ENCODE results near the gene ALDH1L1. TPM values are rescaled to one million over a fixed set of nuclear protein-coding genes. Genes with fewer than 3 reads are reported as not detected.

ALDH1L1 gene
- total and polyA plus RNA-seq, 2 of the 13 experiments (the other 11 are each of a cell fraction or from before 2014, with no cell fraction given): 11.2 to 28.7 TPM

- TF ChIP-seq ZNF256 (CRISPR knock-in tag; conservative IDR thresholded peaks at IDR 0.05): no peak
- TF ChIP-seq ELF3 (CRISPR knock-in tag; IDR thresholded peaks at IDR 0.05): no peak
- TF ChIP-seq GTF2F1 (IDR thresholded peaks at IDR 0.05; ENCODE audit: low read length): no peak
- TF ChIP-seq ARNT (IDR thresholded peaks at IDR 0.05): no peak
- no peak for TF ChIP-seq MYNN (CRISPR knock-in tag; IDR thresholded peaks at IDR 0.05; ENCODE audit: low read depth)
- TF ChIP-seq, protein P1, sequence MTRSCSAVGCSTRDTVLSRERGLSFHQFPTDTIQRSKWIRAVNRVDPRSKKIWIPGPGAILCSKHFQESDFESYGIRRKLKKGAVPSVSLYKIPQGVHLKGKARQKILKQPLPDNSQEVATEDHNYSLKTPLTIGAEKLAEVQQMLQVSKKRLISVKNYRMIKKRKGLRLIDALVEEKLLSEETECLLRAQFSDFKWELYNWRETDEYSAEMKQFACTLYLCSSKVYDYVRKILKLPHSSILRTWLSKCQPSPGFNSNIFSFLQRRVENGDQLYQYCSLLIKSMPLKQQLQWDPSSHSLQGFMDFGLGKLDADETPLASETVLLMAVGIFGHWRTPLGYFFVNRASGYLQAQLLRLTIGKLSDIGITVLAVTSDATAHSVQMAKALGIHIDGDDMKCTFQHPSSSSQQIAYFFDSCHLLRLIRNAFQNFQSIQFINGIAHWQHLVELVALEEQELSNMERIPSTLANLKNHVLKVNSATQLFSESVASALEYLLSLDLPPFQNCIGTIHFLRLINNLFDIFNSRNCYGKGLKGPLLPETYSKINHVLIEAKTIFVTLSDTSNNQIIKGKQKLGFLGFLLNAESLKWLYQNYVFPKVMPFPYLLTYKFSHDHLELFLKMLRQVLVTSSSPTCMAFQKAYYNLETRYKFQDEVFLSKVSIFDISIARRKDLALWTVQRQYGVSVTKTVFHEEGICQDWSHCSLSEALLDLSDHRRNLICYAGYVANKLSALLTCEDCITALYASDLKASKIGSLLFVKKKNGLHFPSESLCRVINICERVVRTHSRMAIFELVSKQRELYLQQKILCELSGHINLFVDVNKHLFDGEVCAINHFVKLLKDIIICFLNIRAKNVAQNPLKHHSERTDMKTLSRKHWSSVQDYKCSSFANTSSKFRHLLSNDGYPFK (CRISPR knock-in tag; IDR thresholded peaks at IDR 0.05; ENCODE audit: borderline replicate concordance): no peak
- no peak; the same call in 1 of the 2 replicates for TF ChIP-seq PATZ1 (CRISPR knock-in tag; IDR thresholded peaks at IDR 0.05)
These were observed 96.9 kb downstream of the ALDH1L1 start (continued) for GRCh38 chr3:126083511-126083912.

DNA sequence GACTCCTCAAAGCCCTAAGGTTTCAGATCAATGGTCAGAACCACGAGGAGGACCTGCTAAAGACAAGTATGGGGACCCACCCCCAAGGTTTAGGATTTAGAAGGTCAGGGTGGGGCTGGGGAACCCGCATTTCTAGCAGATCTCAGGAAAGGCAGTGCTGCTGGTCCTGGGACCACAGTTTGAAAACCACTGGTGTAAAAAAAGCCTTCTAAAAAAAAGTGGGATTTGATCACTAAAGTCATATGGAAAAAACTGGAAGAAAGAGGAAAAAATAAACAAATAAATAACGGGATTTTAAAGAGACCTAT, 97.3 kb downstream of the ALDH1L1 start:
- CTCF ChIA-PET (ENCODE audit: low intra/inter-chr PET ratio, low total read pairs): no interaction called here
- Histone ChIP-seq H4K20me1 (ENCODE audit: insufficient read depth, low read length) (no peaks in the 10 kb centered on the region), H3K9ac (ENCODE audit: insufficient read depth, low read depth, low read length) (peak overlapping the region; percentile 78), H3K27me3 (ENCODE audit: control insufficient read depth in 1 of 2, insufficient read depth in 2 of 2, low read length in 2 of 2) (no peaks in the 10 kb centered on the region), H2AFZ (ENCODE audit: low read length) (no peak overlapping the region), H3K36me3 (replicated peaks in 1 of 2; ENCODE audit: control insufficient read depth in 1 of 2, insufficient read depth in 2 of 2, low read length in 2 of 2) (no peaks in the 10 kb centered on the region), H3K9me3 (ENCODE audit: low read length) (peaks cover 12% of the 10 kb centered on the region), H3K79me2 (ENCODE audit: insufficient read depth, low read length) (no peaks in the 10 kb centered on the region), H3K4me3 (replicated peaks in 1 of 3; ENCODE audit: insufficient read depth in 1 of 3, low read depth in 2 of 3, low read length in 3 of 3) (peak overlapping the region; percentile 79 to 94 (median 82)), H3K27ac (ENCODE audit: extremely low read length, insufficient read depth, low read length) (peak overlapping the region; percentile 76), H3K4me1 (ENCODE audit: insufficient read depth, low read length) (peaks cover 27% of the 10 kb centered on the region), H3K4me2 (ENCODE audit: low read depth, low read length) (peak overlapping the region; percentile 79)
- DNase-seq (ENCODE audit: low spot score) (no peak), ATAC-seq (no peak), FAIRE-seq (no peak)
- BruUV-seq (replicated peaks): no TSS peak
- intact Hi-C loops (cut with micrococcal nuclease; ENCODE audit: unreplicated experiment): loop anchor here (5.0 kb wide), 2 partner anchors 91 to 111 kb away; no protein-coding TSS in a partner anchor
- TF ChIP-seq CHD4 (IDR thresholded peaks at IDR 0.05; ENCODE audit: borderline replicate concordance, low read length) (0 out of 2 replicates have a peak, but pooled peaks have one; percentile 20), RFXANK (CRISPR knock-in tag; IDR thresholded peaks at IDR 0.05) (no peak), AGO2 (optimal IDR thresholded peaks at IDR 0.05; ENCODE audit: low read depth, low read length) (peak; percentile 9), MATR3 (CRISPR knock-in tag; IDR thresholded peaks at IDR 0.05) (no peak)
- POLR2A ChIA-PET: no interaction called here
- in situ Hi-C loops (cut with HindIII; ENCODE audit: extremely low pct_ligation_motif_present, low pct_unique_long_range_greater_than_20kb): no loop called here
- WGBS (ENCODE audit: low lambda C conversion rate): 20% methylated on average over 3 of the region's 3 CpGs

All from HepG2 (cell line).